GM23338 (cell line): ENCODE data around the gene ALB. TPM values are rescaled to one million over a fixed set of nuclear protein-coding genes. Genes with fewer than 3 reads are reported as not detected.

Source experiments
- CTCF ChIP-seq, 2 experiments: fragments of 200-600 bp in 1 of 2; sonication (generic) in 1 of 2; conservative IDR thresholded peaks; 2 replicates each; pipeline versions ENCODE4 v1.5.1 to v1.6.1; 2016 to 2017; ENCODE audit warnings: antibody characterized with exemption in 2 of 2, low read depth in 2 of 2, mild to moderate bottlenecking in 2 of 2, moderate library complexity in 1 of 2
- EZH2 ChIP-seq: fragments of 200-600 bp; sonication (generic); IDR thresholded peaks from one replicate; pipeline ENCODE4 v1.8.0; 2017; ENCODE audit warnings: antibody characterized with exemption, mild to moderate bottlenecking, low read depth; ENCODE audit not compliant: unreplicated experiment
- EZH2phosphoT487 ChIP-seq: fragments of 200-600 bp; sonication (generic); IDR thresholded peaks from one replicate; pipeline ENCODE4 v1.8.1; 2018; ENCODE audit warnings: antibody characterized with exemption; ENCODE audit not compliant: unreplicated experiment
- REST ChIP-seq: IDR thresholded peaks from one replicate; pipeline ENCODE4 v1.6.1; 2018; ENCODE audit warnings: antibody characterized with exemption; ENCODE audit not compliant: unreplicated experiment
- STAT1 ChIP-seq: IDR thresholded peaks from one replicate; pipeline ENCODE4 v1.6.1; 2016; ENCODE audit warnings: antibody characterized with exemption; ENCODE audit not compliant: unreplicated experiment
- ZNF114 ChIP-seq: fragments of 250-450 bp; sonication (Bioruptor Pico); IDR thresholded peaks from 2 replicates; pipeline ENCODE4 v1.5.0; 2020; ENCODE audit warnings: mild to moderate bottlenecking, moderate library complexity
- ZNF462 ChIP-seq: fragments of 250-450 bp; sonication (Bioruptor Pico); IDR thresholded peaks from 2 replicates; pipeline ENCODE4 v1.5.0; 2020; ENCODE audit warnings: mild to moderate bottlenecking, moderate library complexity
- polyA plus RNA-seq: library from polyadenylated mRNA; unstranded; fragments of >200 nt; fragmentation: Nextera tagmentation; extraction: Ambion mirVana; gene quantifications from 2 replicates; pipeline ENCODE4 v1.2.1, GENCODE V29; 2016
- total RNA-seq: library from RNA; depleted of rRNA; stranded (reverse); fragments of >200 nt; shearing (Covaris generic); gene quantifications from 2 replicates; pipeline ENCODE4 v1.2.3, GENCODE V29; 2014

Gene ALB
- total and polyA plus RNA-seq, 2 experiments from 2014 or later: not detected

GRCh38 chr4:73413294-73413755, 9.2 kb downstream of the ALB start (continued):
- TF ChIP-seq ZNF462 (CRISPR knock-in tag): no peak
- no peak for TF ChIP-seq EZH2phosphoT487
- TF ChIP-seq REST: no peak
- no peak for TF ChIP-seq CTCF (conservative IDR thresholded peaks at IDR 0.05; ENCODE audit: low read depth in 2 of 2)
- no peak for TF ChIP-seq STAT1
- TF ChIP-seq ZNF114 (CRISPR knock-in tag): no peak
- no peak for TF ChIP-seq EZH2
